Measurements from ENCODE around the gene GRK4. TPM values are rescaled to one million over a fixed set of nuclear protein-coding genes. Genes with fewer than 3 reads are reported as not detected.

GRK4 gene
- total and polyA plus RNA-seq, 2 donors (not counting 1 experiment from before 2014, with no cell fraction given) = 0.73 to 2.3 TPM

DNA sequence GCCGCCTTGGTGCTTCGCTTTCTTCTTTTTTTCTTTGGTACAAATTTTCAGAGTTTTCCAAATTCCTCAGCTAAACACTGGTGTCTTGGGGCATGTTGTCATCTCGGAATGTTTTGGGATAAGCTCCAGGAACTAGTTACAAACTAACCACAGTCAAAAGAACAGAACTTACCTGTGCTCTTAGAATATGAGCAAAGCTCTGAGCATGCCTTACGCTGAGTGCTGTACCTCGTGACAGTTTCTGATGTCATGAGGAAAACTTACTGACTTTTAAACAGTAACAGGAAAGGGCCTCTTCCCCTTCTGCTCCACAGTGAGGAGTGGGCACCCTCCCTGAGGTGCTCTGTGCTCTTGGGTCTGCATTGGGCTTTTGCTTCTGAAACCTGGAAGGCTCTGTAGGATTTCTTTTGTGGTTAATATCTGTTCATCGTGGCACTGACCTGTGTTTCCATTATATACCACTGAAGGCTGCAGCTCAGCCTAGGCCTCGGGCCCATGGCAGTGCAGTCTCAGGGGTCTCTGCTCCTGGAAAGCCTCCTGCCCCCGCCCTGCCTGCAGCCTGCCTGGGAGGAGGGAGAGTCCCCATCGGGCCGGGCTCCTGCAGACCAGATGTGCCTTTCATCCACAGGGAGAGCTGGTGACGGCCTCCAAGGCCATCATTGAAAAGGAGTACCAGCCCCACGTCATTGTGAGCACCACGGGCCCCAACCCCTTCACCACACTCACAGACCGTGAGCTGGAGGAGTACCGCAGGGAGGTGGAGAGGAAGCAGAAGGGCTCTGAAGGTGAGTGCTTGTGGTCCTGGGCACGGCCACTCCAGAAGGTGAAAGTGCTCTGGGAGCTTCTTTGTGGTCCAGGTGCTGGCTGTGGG, 48.9 kb upstream of the GRK4 start:
- Histone ChIP-seq H4K20me1 (ENCODE audit: control insufficient read depth, insufficient read depth, low read length, poor library complexity, severe bottlenecking) (peaks cover 48% of the 10 kb centered on the region), H3K27me3 (replicated peaks in 1 of 4; ENCODE audit: control extremely low read depth in 1 of 4, control insufficient read depth in 3 of 4, insufficient read depth in 4 of 4, low read length in 3 of 4) (no peaks in the 10 kb centered on the region), H3K9me3 (ENCODE audit: control extremely low read depth in 1 of 3, control insufficient read depth in 2 of 3, insufficient read depth in 1 of 3, low read length in 2 of 3) (no peaks in the 10 kb centered on the region), H3K4me2 (replicated peaks; ENCODE audit: low read depth, low read length, poor library complexity, severe bottlenecking) (no peak overlapping the region), H3K27ac (ENCODE audit: low read length in 2 of 2) (peak overlapping the region in 1 of 2 donors; percentile 59), H2AFZ (ENCODE audit: insufficient read depth, low read depth, low read length, poor library complexity, severe bottlenecking) (no peak overlapping the region), H3K79me2 (ENCODE audit: control insufficient read depth, insufficient read depth, low read length) (peaks cover 61% of the 10 kb centered on the region), H3K4me3 (ENCODE audit: control extremely low read depth in 1 of 5, extremely low read depth in 1 of 5, insufficient read depth in 1 of 5, low read depth in 2 of 5, low read length in 4 of 5) (no peak overlapping the region), H3K36me3 (replicated peaks in 1 of 2; ENCODE audit: control extremely low read depth in 1 of 2, control insufficient read depth in 1 of 2, extremely low read depth in 1 of 2, insufficient read depth in 2 of 2, low read length in 1 of 2) (peaks cover 14 to 65% of the 10 kb centered on the region in 2 experiments), H3K4me1 (ENCODE audit: control insufficient read depth in 2 of 2, insufficient read depth in 2 of 2, low read length in 2 of 2) (peaks cover 12% of the 10 kb centered on the region in 2 donors), H3K9ac (ENCODE audit: low read length) (no peak overlapping the region)
- ChIA-PET CTCF (interaction anchor here (0.6 to 1.8 kb wide), 2 partner anchors 22 to 31 kb away, joined by 3 read pairs; no protein-coding TSS in a partner anchor), POLR2A (interaction anchor here (0.6 to 0.7 kb wide), 3 partner anchors 84 to 405 kb away, joined by 3 to 6 read pairs (median 4); no protein-coding TSS in a partner anchor)
- ATAC-seq (ENCODE audit: low read depth) (no peak), DNase-seq (no peak)
- peaks cover 35% of the 10 kb centered on the region for H3K4me1 Mint-ChIP-seq
- H3K9me3 Mint-ChIP-seq (ENCODE audit: insufficient read depth) = no peaks in the 10 kb centered on the region
- H3K27ac Mint-ChIP-seq = peak overlapping the region; percentile 46
- intact Hi-C loops (cut with micrococcal nuclease) = no loop called here
- no peaks in the 10 kb centered on the region for H3K27me3 Mint-ChIP-seq
- H3K4me3 Mint-ChIP-seq = no peak overlapping the region
- TF ChIP-seq EZH2 (IDR thresholded peaks at IDR 0.05; ENCODE audit: borderline replicate concordance, insufficient read depth, low read depth, low read length, poor library complexity, severe bottlenecking) (no peak), CTCF (IDR thresholded peaks at IDR 0.05) (no peak)
- WGBS (ENCODE audit: insufficient coverage) = 62% methylated on average over 8 of the region's 16 CpGs

DNA sequence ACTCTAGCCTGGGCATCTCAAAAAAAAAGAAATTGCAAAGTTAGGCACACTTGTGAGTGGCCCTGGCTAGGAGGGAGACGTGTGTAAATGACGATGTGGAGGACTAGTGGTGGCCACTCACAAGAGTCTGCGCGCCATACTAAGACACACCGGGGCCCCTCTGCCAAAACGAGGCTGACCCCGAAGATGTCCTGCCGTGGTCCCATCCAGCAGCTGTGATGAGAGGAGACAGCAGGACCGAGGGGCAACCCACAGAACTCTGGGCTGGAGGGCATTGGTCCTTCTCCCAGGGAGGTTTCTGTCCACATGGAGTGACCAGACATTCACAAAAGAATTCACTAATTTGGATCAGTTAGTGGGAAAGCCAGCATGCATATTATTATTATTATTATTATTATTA, 47.6 kb upstream of the GRK4 start:
- Histone ChIP-seq H3K27ac (ENCODE audit: low read length in 2 of 2) (no peak overlapping the region), H4K20me1 (ENCODE audit: control insufficient read depth, insufficient read depth, low read length, poor library complexity, severe bottlenecking) (peaks cover 44% of the 10 kb centered on the region), H2AFZ (ENCODE audit: insufficient read depth, low read depth, low read length, poor library complexity, severe bottlenecking) (no peak overlapping the region), H3K9ac (ENCODE audit: low read length) (no peak overlapping the region), H3K79me2 (ENCODE audit: control insufficient read depth, insufficient read depth, low read length) (peaks cover 62% of the 10 kb centered on the region), H3K4me2 (replicated peaks; ENCODE audit: low read depth, low read length, poor library complexity, severe bottlenecking) (no peak overlapping the region), H3K27me3 (replicated peaks in 1 of 4; ENCODE audit: control extremely low read depth in 1 of 4, control insufficient read depth in 3 of 4, insufficient read depth in 4 of 4, low read length in 3 of 4) (no peaks in the 10 kb centered on the region), H3K4me3 (ENCODE audit: control extremely low read depth in 1 of 5, extremely low read depth in 1 of 5, insufficient read depth in 1 of 5, low read depth in 2 of 5, low read length in 4 of 5) (no peak overlapping the region), H3K9me3 (ENCODE audit: control extremely low read depth in 1 of 3, control insufficient read depth in 2 of 3, insufficient read depth in 1 of 3, low read length in 2 of 3) (no peaks in the 10 kb centered on the region), H3K36me3 (replicated peaks in 1 of 2; ENCODE audit: control extremely low read depth in 1 of 2, control insufficient read depth in 1 of 2, extremely low read depth in 1 of 2, insufficient read depth in 2 of 2, low read length in 1 of 2) (peaks cover 14 to 53% of the 10 kb centered on the region in 2 experiments), H3K4me1 (ENCODE audit: control insufficient read depth in 2 of 2, insufficient read depth in 2 of 2, low read length in 2 of 2) (peaks cover 12% of the 10 kb centered on the region in 2 donors)
- ChIA-PET POLR2A (no interaction called here), CTCF (interaction anchor here (1.8 kb wide), 1 partner anchor 20 kb away, joined by 3 read pairs; no protein-coding TSS in a partner anchor)
- 91% methylated on average over 9 of the region's 9 CpGs for WGBS (ENCODE audit: insufficient coverage)
- TF ChIP-seq EZH2 (IDR thresholded peaks at IDR 0.05; ENCODE audit: borderline replicate concordance, insufficient read depth, low read depth, low read length, poor library complexity, severe bottlenecking) (no peak), CTCF (IDR thresholded peaks at IDR 0.05) (no peak)
- Mint-ChIP-seq H3K4me1 (peaks cover 45% of the 10 kb centered on the region), H3K4me3 (no peak overlapping the region), H3K27me3 (no peaks in the 10 kb centered on the region), H3K9me3 (ENCODE audit: insufficient read depth) (no peaks in the 10 kb centered on the region), H3K27ac (peak overlapping the region; percentile 32)
- ATAC-seq (ENCODE audit: low read depth) (no peak), DNase-seq (no peak)
- intact Hi-C loops (cut with micrococcal nuclease) = no loop called here
